AML-193 (cell line): ENCODE results near the gene PPFIA3.

Experiments used
- DNase-seq, 2 experiments: peaks; one replicate each; lab custom pipeline; 2025; lab: John Stamatoyannopoulos, UW

Gene PPFIA3

DNA sequence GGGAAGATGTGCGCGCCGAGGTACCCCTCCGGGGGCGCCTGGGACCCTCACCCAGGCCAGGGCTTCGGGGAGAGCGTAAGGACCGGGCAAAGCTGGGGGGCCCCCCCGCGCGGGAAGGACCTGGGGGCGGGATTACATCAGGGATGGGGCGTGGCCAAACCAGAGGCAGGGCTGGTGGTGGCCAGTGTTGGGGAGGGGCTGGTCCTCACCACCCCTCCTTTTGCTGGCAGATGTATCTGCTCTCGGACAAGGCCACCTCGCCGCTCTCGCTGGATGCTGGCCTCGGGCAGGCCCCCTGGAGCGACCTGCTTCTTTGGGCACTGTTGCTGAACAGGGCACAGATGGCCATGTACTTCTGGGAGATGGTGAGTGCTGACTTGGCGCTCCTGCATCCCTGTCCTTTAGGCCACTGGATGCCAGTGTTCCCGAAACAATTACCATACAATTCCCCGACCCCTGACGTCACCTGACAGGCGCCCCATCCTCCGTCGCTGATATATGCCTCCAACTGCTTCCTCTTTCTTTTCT is 63.6 kb downstream of the PPFIA3 start:
- no peak for DNase-seq

DNA sequence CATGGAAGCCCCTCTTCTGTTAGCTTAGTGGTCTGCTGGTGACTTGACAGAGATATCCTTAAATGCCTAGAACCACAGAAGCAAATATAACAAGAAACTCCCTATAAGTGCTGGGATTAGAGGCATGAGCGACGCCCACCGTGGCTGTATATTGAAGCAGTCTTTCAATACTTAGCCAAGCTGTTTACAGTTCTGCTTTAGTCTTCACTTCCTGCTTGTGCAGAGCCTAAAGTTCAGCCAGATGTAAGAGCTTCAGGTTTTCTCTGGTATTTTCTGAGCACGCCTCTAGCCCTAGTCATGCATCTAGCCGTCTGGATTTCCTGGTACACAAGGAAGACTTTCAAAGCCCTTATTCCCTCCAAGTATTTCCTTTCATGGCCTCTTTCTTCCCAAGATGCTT is 66.8 kb downstream of the PPFIA3 start:
- no peak for DNase-seq

DNA sequence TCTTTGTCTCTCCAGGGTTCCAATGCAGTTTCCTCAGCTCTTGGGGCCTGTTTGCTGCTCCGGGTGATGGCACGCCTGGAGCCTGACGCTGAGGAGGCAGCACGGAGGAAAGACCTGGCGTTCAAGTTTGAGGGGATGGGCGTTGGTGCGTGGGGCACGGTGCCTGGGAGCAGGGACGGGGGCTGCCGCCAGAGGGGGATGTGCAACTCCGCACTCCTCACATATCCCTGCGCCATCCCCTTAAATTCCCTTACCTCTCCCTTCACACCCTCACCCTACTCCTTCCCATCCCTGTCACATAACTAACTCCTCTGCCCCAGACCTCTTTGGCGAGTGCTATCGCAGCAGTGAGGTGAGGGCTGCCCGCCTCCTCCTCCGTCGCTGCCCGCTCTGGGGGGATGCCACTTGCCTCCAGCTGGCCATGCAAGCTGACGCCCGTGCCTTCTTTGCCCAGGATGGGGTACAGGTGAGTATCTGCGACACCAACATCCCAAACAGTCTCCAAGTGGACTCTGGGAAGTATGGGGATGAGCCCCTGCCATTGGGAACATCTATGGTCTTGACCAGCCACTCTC is 69.4 kb downstream of the PPFIA3 start:
- no peak for DNase-seq

DNA sequence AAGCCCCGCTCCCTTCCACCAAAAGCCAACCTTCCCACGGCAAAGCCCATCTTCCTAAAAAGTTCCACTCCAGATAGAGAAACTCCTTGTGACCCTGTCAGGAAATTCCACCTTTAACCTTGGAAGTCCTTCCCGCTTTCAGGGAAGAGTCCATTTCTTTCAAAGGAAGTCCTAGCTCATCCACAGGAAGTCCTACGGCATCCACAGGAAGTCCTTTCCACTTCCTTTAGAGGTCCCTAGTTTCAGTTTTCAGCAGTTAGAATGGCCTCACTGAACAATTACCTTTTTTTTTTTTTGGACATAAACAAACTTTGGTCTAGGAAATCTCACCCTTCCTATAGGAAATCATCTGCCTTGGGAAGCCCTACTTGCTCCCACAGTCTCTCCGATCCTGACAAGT is 69.9 kb downstream of the PPFIA3 start:
- no peak for DNase-seq

DNA sequence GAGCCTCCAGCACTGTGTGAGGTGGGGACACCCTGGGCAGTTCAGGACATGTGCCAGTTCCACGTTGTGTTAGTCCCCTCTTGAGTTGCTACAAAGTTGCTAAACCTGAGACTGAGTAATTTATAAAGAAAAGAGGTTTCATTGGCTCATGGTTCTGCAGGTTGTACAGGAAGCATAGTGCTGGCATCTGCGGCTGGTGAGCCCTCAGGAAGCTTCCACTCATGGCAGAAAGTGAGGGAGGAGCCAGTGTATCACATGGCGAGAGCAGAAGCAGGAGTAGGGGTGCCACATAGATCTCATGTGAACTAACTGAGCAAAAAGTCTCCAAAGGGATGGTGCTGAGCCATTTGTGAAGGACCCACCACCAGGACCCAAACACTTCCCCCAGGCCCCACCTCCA is 71.4 kb downstream of the PPFIA3 start:
- DNase-seq, result no peak

DNA sequence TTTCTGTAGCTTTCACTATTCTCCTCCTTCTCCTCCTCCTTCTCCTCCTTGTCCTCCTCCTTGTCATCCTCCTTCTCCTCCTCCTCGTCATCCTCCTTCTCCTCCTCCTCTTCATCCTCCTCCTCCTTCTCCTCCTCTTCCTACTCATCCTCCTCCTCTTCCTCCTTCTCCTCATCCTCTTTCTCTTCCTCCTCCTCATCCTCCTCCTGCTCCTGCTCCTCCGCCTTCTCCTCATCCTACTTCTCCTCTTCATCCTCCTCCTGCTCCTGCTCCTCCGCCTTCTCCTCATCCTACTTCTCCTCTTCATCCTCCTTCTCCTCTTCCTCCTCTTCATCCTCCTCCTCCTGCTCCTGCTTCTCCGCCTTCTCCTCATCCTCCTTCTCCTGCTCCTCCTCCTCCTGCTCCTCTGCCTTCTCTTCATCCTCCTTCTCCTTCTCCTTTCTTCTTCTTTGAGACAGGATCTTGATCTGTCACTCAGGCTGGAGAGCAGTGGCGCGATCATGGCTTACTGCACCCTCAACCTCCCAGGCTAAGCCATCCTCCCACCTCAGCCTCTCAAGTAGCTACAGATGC is 74.6 kb downstream of the PPFIA3 start:
- DNase-seq, result no peak

DNA sequence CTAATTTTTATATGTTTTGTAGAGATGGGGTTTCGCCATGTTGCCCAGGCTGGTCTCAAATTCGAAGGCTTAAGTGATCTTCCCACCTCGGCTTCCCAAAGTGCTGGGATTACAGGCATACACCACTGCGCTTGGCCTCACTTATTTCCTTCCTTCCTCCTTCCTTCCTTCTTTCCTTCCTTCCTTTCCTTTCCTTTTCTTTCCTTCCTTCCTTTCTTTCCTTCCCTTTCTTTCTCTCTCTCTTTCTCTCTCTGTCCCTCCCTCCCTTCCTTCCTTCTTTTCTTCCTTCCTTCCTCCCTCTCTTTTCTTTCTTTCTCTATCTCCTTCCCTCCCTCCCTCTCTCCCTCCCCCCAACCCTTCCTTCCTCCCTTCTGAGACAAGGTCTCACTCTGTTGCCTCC is 75.1 kb downstream of the PPFIA3 start:
- DNase-seq, result no peak

DNA sequence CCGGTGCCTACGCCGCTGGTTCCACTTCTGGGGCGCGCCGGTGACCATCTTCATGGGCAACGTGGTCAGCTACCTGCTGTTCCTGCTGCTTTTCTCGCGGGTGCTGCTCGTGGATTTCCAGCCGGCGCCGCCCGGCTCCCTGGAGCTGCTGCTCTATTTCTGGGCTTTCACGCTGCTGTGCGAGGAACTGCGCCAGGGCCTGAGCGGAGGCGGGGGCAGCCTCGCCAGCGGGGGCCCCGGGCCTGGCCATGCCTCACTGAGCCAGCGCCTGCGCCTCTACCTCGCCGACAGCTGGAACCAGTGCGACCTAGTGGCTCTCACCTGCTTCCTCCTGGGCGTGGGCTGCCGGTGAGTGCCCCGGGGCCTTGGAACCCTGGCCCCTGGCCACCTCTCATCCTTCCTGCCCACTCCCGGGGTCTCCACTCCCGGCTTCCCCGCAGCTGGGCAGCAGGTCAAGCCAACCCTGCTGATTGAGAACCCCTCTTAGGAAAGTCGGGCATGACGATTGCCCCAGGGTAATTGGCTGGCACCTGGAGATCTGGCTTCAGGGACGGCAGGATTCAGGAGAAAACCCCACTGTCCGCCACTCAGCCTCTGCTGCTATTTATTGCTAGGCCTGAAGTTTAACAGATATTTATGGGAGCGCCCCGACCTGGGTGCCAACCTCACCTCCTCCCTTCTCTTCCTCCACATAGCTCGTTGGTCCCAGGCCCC is 77.3 kb downstream of the PPFIA3 start:
- no peak for DNase-seq

DNA sequence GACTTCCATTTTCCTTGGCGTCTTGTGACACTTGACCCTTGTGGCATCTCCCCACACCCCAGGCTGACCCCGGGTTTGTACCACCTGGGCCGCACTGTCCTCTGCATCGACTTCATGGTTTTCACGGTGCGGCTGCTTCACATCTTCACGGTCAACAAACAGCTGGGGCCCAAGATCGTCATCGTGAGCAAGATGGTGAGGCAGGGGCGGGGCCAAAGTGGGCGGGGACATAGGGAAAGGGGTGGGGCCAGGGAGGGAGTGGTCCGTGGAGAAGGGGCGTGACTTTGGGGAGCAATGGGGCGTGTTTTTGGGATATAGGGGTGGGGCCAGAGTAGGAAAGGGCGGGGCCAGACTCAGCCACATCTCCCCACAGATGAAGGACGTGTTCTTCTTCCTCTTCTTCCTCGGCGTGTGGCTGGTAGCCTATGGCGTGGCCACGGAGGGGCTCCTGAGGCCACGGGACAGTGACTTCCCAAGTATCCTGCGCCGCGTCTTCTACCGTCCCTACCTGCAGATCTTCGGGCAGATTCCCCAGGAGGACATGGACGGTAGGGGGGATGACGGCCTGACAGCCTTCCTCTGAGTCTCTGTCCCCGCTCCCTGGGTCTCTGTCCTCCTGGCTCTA is 81.0 kb downstream of the PPFIA3 start:
- no peak for DNase-seq
